ENCODE measurements around the gene ASB4.

DNA sequence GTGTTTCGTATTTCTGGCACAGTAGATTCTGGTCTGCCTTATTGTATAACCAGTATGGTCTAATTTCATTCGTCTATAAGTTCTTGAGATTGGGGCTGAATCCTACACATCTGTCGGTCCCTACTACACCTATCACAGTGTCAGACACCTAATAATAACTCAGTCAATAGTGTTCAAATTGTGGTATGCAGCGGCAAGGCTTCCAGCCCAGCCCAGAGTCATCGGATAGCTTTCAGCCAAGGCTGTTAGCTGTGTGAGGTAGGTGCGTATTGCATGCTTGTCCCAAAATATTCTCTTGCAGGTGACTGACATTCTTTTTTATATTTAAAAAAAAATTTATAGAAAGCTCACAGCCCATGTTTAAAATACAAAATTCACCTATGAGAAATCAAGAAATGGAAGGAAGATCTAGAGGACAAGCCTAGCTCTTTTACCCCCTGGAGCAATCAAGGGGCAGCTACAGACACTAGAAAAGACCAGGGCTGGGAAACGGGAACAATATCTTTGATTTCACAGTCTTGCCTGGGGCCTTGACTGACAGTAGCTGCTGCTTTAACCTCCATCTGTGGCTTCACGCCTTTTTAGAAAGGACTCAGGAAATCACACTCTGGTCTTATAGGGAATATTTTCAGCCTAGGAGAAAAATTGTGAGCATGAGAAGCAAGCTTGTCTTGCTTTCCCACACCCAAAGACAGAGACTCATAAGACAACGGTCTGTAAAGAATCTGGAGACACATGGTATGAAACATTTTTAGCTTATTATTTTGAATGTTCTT lies 9.5 kb upstream of the ASB4 start:
- TF ChIP-seq, protein P1, sequence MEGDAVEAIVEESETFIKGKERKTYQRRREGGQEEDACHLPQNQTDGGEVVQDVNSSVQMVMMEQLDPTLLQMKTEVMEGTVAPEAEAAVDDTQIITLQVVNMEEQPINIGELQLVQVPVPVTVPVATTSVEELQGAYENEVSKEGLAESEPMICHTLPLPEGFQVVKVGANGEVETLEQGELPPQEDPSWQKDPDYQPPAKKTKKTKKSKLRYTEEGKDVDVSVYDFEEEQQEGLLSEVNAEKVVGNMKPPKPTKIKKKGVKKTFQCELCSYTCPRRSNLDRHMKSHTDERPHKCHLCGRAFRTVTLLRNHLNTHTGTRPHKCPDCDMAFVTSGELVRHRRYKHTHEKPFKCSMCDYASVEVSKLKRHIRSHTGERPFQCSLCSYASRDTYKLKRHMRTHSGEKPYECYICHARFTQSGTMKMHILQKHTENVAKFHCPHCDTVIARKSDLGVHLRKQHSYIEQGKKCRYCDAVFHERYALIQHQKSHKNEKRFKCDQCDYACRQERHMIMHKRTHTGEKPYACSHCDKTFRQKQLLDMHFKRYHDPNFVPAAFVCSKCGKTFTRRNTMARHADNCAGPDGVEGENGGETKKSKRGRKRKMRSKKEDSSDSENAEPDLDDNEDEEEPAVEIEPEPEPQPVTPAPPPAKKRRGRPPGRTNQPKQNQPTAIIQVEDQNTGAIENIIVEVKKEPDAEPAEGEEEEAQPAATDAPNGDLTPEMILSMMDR (IDR thresholded peaks at IDR 0.05) = no peak
- TF ChIP-seq POLR2A (IDR thresholded peaks at IDR 0.05) = no peak

Data from uterus (tissue), 2 donors.